ENCODE measurements around the gene SSTR3.

GRCh38 chr22:37195921-37196320 is 16.4 kb downstream of the SSTR3 start:
- TF ChIP-seq FOS (IDR thresholded peaks at IDR 0.05; ENCODE audit: low read depth, low read length) (no peak), POLR2A (IDR thresholded peaks at IDR 0.05; ENCODE audit: low read depth, low read length) (no peak), USF2 (IDR thresholded peaks at IDR 0.05; ENCODE audit: low read depth, low read length) (no peak), CEBPB (IDR thresholded peaks at IDR 0.05; ENCODE audit: low read depth, low read length) (no peak), CTCF (conservative IDR thresholded peaks at IDR 0.05; ENCODE audit: low read depth, low read length) (no peak), RFX5 (IDR thresholded peaks at IDR 0.05; ENCODE audit: low read depth, low read length) (no peak), MAZ (IDR thresholded peaks at IDR 0.05; ENCODE audit: borderline replicate concordance, low read depth, low read length) (no peak), RAD21 (IDR thresholded peaks at IDR 0.05; ENCODE audit: low read length) (no peak), MXI1 (IDR thresholded peaks at IDR 0.05; ENCODE audit: borderline replicate concordance, low read depth, low read length) (no peak), SMC3 (IDR thresholded peaks at IDR 0.05; ENCODE audit: low read depth, low read length) (no peak)
